Right lobe of liver (tissue), 4 donors: ENCODE results near the gene KIAA1958.

Experiments used
- CTCF ChIP-seq, 4 donors: fragments of 200-600 bp in 3 of 4; fragments of 450-650 bp in 1 of 4; IDR thresholded peaks; one replicate each; pipeline versions ENCODE4 v1.5.1 to v1.8.0; 2016 to 2022; ENCODE audit warnings: antibody characterized with exemption in 4 of 4, mild to moderate bottlenecking in 2 of 4
- POLR2A ChIP-seq: fragments of 450-650 bp; IDR thresholded peaks from one replicate; pipeline ENCODE4 v1.6.1; 2017; ENCODE audit warnings: antibody characterized with exemption, mild to moderate bottlenecking
- donor health status: DM: no; HTN: no; CAD: no.
- donor health status: DM: no; HTN: no; CAD: no.
- donor health status: DM: no; HTN: yes; CAD: no.

GRCh38 chr9:112496074-112496722 lies 9.6 kb downstream of the KIAA1958 start:
- TF ChIP-seq POLR2A (no peak), CTCF (IDR thresholded peaks at IDR 0.05) (no peak)
